Measurements from ENCODE around the gene SUMO2.

DNA sequence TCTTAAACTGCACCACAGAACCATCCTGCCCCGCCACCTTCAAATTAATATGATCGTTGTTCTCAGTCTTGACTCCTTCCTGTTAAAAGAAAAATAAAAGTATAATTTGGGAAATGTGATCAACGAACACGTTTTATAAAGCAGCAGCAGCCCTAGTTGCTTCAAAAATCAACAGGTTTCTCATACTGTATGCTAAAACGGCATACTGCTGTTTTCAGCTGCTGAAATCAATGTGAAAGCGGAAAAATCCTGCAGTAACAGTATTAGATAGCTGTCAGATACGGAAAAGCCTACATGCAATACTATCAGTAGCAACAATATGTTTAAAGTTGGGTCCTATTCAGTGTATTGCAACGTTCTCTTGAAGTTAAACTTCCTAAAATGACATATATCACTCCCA lies 1.6 kb downstream of the SUMO2 start:
- TF ChIP-seq, protein P1, sequence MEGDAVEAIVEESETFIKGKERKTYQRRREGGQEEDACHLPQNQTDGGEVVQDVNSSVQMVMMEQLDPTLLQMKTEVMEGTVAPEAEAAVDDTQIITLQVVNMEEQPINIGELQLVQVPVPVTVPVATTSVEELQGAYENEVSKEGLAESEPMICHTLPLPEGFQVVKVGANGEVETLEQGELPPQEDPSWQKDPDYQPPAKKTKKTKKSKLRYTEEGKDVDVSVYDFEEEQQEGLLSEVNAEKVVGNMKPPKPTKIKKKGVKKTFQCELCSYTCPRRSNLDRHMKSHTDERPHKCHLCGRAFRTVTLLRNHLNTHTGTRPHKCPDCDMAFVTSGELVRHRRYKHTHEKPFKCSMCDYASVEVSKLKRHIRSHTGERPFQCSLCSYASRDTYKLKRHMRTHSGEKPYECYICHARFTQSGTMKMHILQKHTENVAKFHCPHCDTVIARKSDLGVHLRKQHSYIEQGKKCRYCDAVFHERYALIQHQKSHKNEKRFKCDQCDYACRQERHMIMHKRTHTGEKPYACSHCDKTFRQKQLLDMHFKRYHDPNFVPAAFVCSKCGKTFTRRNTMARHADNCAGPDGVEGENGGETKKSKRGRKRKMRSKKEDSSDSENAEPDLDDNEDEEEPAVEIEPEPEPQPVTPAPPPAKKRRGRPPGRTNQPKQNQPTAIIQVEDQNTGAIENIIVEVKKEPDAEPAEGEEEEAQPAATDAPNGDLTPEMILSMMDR (IDR thresholded peaks at IDR 0.05; ENCODE audit: low read depth, low read length, poor library complexity, severe bottlenecking), result no peak
- no peak for TF ChIP-seq EZH2phosphoT487 (IDR thresholded peaks at IDR 0.05; ENCODE audit: borderline replicate concordance, low read length)

Measured in DOHH2 (cell line).